ENCODE results near the gene SPATA31C2.

The SPATA31C2 gene

DNA sequence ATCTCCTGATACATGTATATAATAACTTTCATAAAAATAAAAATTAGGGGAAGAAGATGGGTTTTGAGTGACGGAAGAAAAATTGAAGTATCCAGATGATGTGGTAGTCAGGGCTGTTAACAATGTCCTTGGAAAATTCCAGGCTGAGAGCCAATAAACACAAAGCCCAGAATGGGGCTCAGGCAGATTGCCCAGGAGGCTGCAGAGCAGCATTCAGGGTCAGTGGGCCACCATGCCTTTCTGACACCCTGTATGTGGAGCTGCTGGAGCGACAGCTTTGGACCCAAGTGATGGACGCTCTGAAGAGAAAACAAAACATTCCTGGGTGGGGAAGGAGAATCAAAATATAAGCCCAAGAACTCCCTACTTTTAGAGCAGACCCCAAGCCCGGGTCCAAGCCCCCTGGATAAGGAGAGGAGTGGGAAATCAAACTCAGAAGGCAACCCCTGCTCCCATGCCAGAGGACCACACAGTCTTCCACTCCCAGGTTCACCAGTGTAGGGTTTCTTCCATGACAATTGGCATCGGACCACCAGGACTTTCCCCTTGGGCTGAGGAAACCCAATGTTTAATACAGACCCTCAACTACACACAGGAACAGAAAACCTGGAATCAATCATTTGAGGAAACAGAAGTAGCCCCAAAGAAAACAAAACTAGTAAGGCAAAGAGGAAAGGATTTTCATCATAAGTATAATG, 45.7 kb upstream of the SPATA31C2 start:
- Histone ChIP-seq H3K4me2 (ENCODE audit: low read length) (no peak overlapping the region), H3K27ac (ENCODE audit: low read depth, low read length, poor library complexity, severe bottlenecking) (no peak overlapping the region), H4K20me1 (ENCODE audit: insufficient read depth, low read length) (no peaks in the 10 kb centered on the region), H3K79me2 (ENCODE audit: insufficient read depth, low read length) (no peaks in the 10 kb centered on the region), H3K27me3 (ENCODE audit: insufficient read depth, low read length) (no peaks in the 10 kb centered on the region), H3K4me1 (ENCODE audit: insufficient read depth, low read length, severe bottlenecking) (no peaks in the 10 kb centered on the region), H3K36me3 (ENCODE audit: insufficient read depth, low read length) (no peaks in the 10 kb centered on the region), H3K9me3 (ENCODE audit: low read length) (no peaks in the 10 kb centered on the region), H3K9ac (ENCODE audit: low read length) (no peak overlapping the region), H2AFZ (ENCODE audit: low read length) (no peak overlapping the region), H3F3A (ENCODE audit: insufficient read depth, low read length) (no peaks in the 10 kb centered on the region), H3K4me3 (ENCODE audit: low read depth, low read length, poor library complexity, severe bottlenecking) (no peak overlapping the region), H3K9me2 (ENCODE audit: low read depth, low read length) (no peaks in the 10 kb centered on the region)
- TF ChIP-seq EZH2 (IDR thresholded peaks at IDR 0.05; ENCODE audit: borderline replicate concordance, low read length), result no peak
- TF ChIP-seq, protein P1, sequence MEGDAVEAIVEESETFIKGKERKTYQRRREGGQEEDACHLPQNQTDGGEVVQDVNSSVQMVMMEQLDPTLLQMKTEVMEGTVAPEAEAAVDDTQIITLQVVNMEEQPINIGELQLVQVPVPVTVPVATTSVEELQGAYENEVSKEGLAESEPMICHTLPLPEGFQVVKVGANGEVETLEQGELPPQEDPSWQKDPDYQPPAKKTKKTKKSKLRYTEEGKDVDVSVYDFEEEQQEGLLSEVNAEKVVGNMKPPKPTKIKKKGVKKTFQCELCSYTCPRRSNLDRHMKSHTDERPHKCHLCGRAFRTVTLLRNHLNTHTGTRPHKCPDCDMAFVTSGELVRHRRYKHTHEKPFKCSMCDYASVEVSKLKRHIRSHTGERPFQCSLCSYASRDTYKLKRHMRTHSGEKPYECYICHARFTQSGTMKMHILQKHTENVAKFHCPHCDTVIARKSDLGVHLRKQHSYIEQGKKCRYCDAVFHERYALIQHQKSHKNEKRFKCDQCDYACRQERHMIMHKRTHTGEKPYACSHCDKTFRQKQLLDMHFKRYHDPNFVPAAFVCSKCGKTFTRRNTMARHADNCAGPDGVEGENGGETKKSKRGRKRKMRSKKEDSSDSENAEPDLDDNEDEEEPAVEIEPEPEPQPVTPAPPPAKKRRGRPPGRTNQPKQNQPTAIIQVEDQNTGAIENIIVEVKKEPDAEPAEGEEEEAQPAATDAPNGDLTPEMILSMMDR (IDR thresholded peaks at IDR 0.05; ENCODE audit: low read length), result no peak

DNA sequence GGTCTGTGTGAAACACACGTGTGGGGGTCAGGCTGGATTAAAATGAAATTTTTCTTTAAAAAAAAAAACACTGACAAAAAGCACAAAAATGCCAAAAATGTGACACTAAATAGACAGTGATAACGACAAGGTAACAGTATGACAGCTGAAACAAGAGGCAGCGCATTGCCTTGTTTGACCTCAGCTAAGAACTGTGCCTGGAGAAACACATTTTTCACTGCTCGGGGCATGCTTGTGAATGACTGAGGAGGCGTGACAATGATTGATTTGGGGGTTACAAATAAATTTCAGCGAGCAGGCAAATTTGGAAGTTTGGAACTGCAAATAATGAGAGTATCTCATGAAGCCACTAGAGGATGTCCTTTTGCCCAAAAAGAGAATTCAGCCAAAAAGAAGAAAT, 44.2 kb upstream of the SPATA31C2 start:
- H3K27ac ChIP-seq (ENCODE audit: low read depth, low read length, poor library complexity, severe bottlenecking), result no peak overlapping the region
- H3K4me3 ChIP-seq (ENCODE audit: low read depth, low read length, poor library complexity, severe bottlenecking), result no peak overlapping the region
- H3K4me2 ChIP-seq (ENCODE audit: low read length), result no peak overlapping the region
- no peaks in the 10 kb centered on the region for H3K9me3 ChIP-seq (ENCODE audit: low read length)
- no peaks in the 10 kb centered on the region for H3K27me3 ChIP-seq (ENCODE audit: insufficient read depth, low read length)
- no peaks in the 10 kb centered on the region for H3K4me1 ChIP-seq (ENCODE audit: insufficient read depth, low read length, severe bottlenecking)
- H3K9me2 ChIP-seq (ENCODE audit: low read depth, low read length), result no peaks in the 10 kb centered on the region
- H4K20me1 ChIP-seq (ENCODE audit: insufficient read depth, low read length), result no peaks in the 10 kb centered on the region
- no peaks in the 10 kb centered on the region for H3K36me3 ChIP-seq (ENCODE audit: insufficient read depth, low read length)
- TF ChIP-seq EZH2 (IDR thresholded peaks at IDR 0.05; ENCODE audit: borderline replicate concordance, low read length), result no peak
- TF ChIP-seq, protein P1 (IDR thresholded peaks at IDR 0.05; ENCODE audit: low read length), result no peak
- no peaks in the 10 kb centered on the region for H3K79me2 ChIP-seq (ENCODE audit: insufficient read depth, low read length)
- H3F3A ChIP-seq (ENCODE audit: insufficient read depth, low read length), result no peaks in the 10 kb centered on the region
- H2AFZ ChIP-seq (ENCODE audit: low read length), result no peak overlapping the region
- H3K9ac ChIP-seq (ENCODE audit: low read length), result no peak overlapping the region

DNA sequence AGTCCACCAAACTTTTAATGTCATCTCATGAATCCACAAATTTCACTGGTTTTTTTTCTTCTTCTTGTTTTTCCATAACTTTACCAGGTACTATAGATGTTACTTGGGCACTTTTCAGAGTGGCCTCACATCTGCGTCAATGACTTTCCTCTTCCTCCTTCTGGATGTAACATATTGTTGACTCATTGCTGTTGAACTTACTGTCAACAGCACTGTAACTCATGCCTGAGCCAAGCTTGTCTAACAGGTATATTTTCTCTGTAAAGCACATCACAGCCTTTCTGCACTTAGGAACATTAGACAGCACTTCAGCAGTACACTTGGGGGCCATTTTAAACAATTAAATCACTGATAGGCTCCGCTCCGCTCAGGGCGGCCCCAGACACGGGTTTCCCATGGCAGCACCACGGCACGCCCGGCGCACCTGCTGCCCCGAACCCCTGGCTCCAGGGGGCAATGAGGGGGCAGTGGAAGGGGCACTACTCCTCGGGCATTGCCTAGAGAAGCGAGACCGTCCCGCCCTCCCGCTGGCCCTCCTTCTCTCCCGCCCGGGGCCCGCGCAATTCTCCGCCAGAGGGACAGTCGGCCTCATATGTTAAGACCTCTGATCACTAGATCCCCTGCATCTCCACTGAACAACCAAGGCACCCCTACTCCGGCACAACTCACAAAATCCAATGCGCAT, 41.9 kb upstream of the SPATA31C2 start:
- H3K4me2 ChIP-seq (ENCODE audit: low read length), result no peak overlapping the region
- no peak overlapping the region for H3K27ac ChIP-seq (ENCODE audit: low read depth, low read length, poor library complexity, severe bottlenecking)
- no peaks in the 10 kb centered on the region for H3K36me3 ChIP-seq (ENCODE audit: insufficient read depth, low read length)
- TF ChIP-seq EZH2 (IDR thresholded peaks at IDR 0.05; ENCODE audit: borderline replicate concordance, low read length), result no peak
- TF ChIP-seq, protein P1 (IDR thresholded peaks at IDR 0.05; ENCODE audit: low read length), result no peak
- no peaks in the 10 kb centered on the region for H3F3A ChIP-seq (ENCODE audit: insufficient read depth, low read length)
- no peaks in the 10 kb centered on the region for H3K9me3 ChIP-seq (ENCODE audit: low read length)
- no peaks in the 10 kb centered on the region for H3K9me2 ChIP-seq (ENCODE audit: low read depth, low read length)
- no peaks in the 10 kb centered on the region for H4K20me1 ChIP-seq (ENCODE audit: insufficient read depth, low read length)
- no peak overlapping the region for H3K4me3 ChIP-seq (ENCODE audit: low read depth, low read length, poor library complexity, severe bottlenecking)
- H3K27me3 ChIP-seq (ENCODE audit: insufficient read depth, low read length), result no peaks in the 10 kb centered on the region
- no peak overlapping the region for H2AFZ ChIP-seq (ENCODE audit: low read length)
- H3K79me2 ChIP-seq (ENCODE audit: insufficient read depth, low read length), result no peaks in the 10 kb centered on the region
- H3K4me1 ChIP-seq (ENCODE audit: insufficient read depth, low read length, severe bottlenecking), result no peaks in the 10 kb centered on the region
- H3K9ac ChIP-seq (ENCODE audit: low read length), result no peak overlapping the region
